Prostate gland (tissue), 2 donors: ENCODE measurements around the gene GULP1. TPM values are rescaled to one million over a fixed set of nuclear protein-coding genes. Genes with fewer than 3 reads are reported as not detected.
"Not testable (repeated sequence)": the region's sequence is repeated elsewhere in the genome, so short reads cannot be mapped to it uniquely, and the experiment has no call there.

Source experiments
- DNase-seq: peaks from one replicate; pipeline ENCODE4 v3.0.0-alpha.2; 2019; ENCODE audit warnings: low spot score
- H3K27ac ChIP-seq, 2 donors: fragments of 200-600 bp; sonication (generic); 2 replicates each; pipeline ENCODE4 v1.5.1; 2017 to 2019
- H3K27me3 ChIP-seq: fragments of 200-600 bp; sonication (generic); replicated peaks from 2 replicates; pipeline ENCODE4 v1.5.1; 2019; ENCODE audit not compliant: insufficient read depth
- H3K36me3 ChIP-seq, 2 donors: fragments of 200-600 bp; sonication (generic); 1 replicate in 1 of 2; 2 replicates in 1 of 2; pipeline versions ENCODE4 v1.5.1 to v1.8.1; 2017 to 2019
- H3K4me1 ChIP-seq: fragments of 200-600 bp; sonication (generic); replicated peaks from 2 replicates; pipeline ENCODE4 v1.5.1; 2019
- H3K4me3 ChIP-seq, 2 donors: fragments of 200-600 bp; sonication (generic); 2 replicates each; pipeline ENCODE4 v1.5.1; 2017 to 2019
- H3K9me3 ChIP-seq: fragments of 200-600 bp; sonication (generic); 2 replicates; pipeline ENCODE4 v1.5.1; 2017
- POLR2A ChIP-seq: fragments of 450-650 bp; IDR thresholded peaks from one replicate; pipeline ENCODE4 v1.6.1; 2016; ENCODE audit warnings: antibody characterized with exemption, mild to moderate bottlenecking
- POLR2AphosphoS5 ChIP-seq: sonication (generic); formaldehyde crosslinking; IDR thresholded peaks from one replicate; pipeline ENCODE4 v1.6.1; 2017; ENCODE audit warnings: antibody characterized with exemption
- WGBS: methylation state at CpG from one replicate; pipeline ENCODE4 v1.1.5; 2018; 5-methylcytosine and 5-hydroxymethylcytosine counted together
- intact Hi-C: fragments of 100-400 bp; cut with DNase I; formaldehyde crosslinking; loops from one replicate; pipeline ENCODE4 v1.14.2; 2022
- total RNA-seq, 2 donors: library from RNA; depleted of rRNA; stranded (reverse); fragments of >200 nt; gene quantifications; one replicate each; pipeline ENCODE4 v1.1.0, GENCODE V29; 2016
- TF ChIP-seq, protein P1 (sequence below), 4 experiments: fragments of 200-600 bp in 2 of 4; fragments of 450-650 bp in 2 of 4; sonication (generic) in 2 of 4; IDR thresholded peaks; 1 replicate in 3 of 4; 2 replicates in 1 of 4; pipeline ENCODE4 v1.5.1; 2016 to 2019; ENCODE audit warnings: antibody characterized with exemption in 4 of 4, mild to moderate bottlenecking in 2 of 4, moderate library complexity in 2 of 4

Gene GULP1
- total RNA-seq, 2 donors from 2014 or later = 29.3 to 45.4 TPM

GRCh38 chr2:188459061-188459460, 167.4 kb downstream of the GULP1 start:
- TF ChIP-seq POLR2AphosphoS5 (no peak), POLR2A (no peak)
- TF ChIP-seq, protein P1, sequence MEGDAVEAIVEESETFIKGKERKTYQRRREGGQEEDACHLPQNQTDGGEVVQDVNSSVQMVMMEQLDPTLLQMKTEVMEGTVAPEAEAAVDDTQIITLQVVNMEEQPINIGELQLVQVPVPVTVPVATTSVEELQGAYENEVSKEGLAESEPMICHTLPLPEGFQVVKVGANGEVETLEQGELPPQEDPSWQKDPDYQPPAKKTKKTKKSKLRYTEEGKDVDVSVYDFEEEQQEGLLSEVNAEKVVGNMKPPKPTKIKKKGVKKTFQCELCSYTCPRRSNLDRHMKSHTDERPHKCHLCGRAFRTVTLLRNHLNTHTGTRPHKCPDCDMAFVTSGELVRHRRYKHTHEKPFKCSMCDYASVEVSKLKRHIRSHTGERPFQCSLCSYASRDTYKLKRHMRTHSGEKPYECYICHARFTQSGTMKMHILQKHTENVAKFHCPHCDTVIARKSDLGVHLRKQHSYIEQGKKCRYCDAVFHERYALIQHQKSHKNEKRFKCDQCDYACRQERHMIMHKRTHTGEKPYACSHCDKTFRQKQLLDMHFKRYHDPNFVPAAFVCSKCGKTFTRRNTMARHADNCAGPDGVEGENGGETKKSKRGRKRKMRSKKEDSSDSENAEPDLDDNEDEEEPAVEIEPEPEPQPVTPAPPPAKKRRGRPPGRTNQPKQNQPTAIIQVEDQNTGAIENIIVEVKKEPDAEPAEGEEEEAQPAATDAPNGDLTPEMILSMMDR (IDR thresholded peaks at IDR 0.05) = no peak

GRCh38 chr2:188466078-188466477, 174.4 kb downstream of the GULP1 start:
- WGBS = 91% methylated on average over 3 of the region's 3 CpGs
- DNase-seq, intact Hi-C loops, H3K9me3 ChIP-seq, H3K27me3 ChIP-seq, H3K27ac ChIP-seq, H3K4me3 ChIP-seq, H3K4me1 ChIP-seq, H3K36me3 ChIP-seq: not testable (repeated sequence)

More at GRCh38 chr2:188459061-188459460, 167.4 kb downstream of the GULP1 start:
- Histone ChIP-seq H3K4me1 (no peaks in the 10 kb centered on the region), H3K27ac (no peak overlapping the region), H3K36me3 (no peaks in the 10 kb centered on the region), H3K9me3 (no peaks in the 10 kb centered on the region), H3K4me3 (no peak overlapping the region), H3K27me3 (no peaks in the 10 kb centered on the region)
- 69% methylated on average over 2 of the region's 2 CpGs for WGBS
- intact Hi-C loops = no loop called here
- no peak for DNase-seq

DNA sequence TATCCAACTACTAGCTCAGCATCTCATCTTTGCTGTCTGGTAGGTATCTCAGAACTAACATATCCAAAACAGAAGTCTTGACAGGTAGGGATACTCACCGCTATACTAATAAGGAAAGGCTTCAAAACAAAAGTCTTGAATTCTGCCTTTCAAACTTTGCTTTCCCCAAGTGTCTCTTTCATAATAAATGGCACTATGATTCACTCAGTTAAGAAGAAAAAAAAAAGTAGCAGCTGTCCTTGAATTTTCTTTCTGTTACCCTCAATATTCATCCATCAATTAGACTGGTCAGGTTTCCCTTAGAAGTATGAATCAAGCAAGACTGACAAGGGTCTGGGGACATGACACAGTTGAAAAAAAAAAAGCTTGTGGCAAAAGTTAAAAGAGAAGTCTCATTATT, 175.1 kb downstream of the GULP1 start:
- Histone ChIP-seq H3K27ac (no peak overlapping the region), H3K4me1 (no peaks in the 10 kb centered on the region), H3K36me3 (no peaks in the 10 kb centered on the region), H3K27me3 (no peaks in the 10 kb centered on the region), H3K4me3 (no peak overlapping the region), H3K9me3 (no peaks in the 10 kb centered on the region)
- WGBS = 100% methylated on average over 1 of the region's 1 CpG
- intact Hi-C loops = no loop called here
- no peak for DNase-seq
- TF ChIP-seq POLR2AphosphoS5 = no peak
- no peak for TF ChIP-seq POLR2A
- TF ChIP-seq, protein P1 (IDR thresholded peaks at IDR 0.05) = no peak

DNA sequence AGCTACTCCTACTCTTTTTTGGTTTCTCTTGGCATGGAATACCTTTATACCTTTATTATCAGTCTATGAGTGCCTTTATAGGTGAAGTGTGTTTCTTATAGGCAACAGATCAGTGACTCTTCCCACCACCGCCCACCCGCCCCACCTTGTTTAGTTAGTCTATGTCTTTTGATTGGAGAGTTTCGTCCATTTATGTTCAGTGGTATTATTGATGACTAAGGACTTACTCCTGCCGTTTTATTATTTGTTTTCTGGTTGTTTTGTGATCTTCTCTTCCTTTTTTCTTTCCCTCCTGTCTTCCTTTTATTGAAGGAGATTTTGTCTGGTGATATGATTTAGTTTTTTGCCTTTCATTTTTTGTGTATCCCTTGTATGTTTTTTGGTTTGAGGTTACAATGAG, 179.5 kb downstream of the GULP1 start:
- WGBS = 79% methylated on average over 4 of the region's 4 CpGs
- Histone ChIP-seq H3K27me3 (no peaks in the 10 kb centered on the region), H3K4me3 (no peak overlapping the region), H3K4me1 (no peaks in the 10 kb centered on the region), H3K36me3 (no peaks in the 10 kb centered on the region), H3K27ac (no peak overlapping the region), H3K9me3 (no peaks in the 10 kb centered on the region)
- no peak for DNase-seq
- no peak for TF ChIP-seq POLR2AphosphoS5
- TF ChIP-seq POLR2A = no peak
- TF ChIP-seq, protein P1 (IDR thresholded peaks at IDR 0.05) = no peak
- intact Hi-C loops = no loop called here

DNA sequence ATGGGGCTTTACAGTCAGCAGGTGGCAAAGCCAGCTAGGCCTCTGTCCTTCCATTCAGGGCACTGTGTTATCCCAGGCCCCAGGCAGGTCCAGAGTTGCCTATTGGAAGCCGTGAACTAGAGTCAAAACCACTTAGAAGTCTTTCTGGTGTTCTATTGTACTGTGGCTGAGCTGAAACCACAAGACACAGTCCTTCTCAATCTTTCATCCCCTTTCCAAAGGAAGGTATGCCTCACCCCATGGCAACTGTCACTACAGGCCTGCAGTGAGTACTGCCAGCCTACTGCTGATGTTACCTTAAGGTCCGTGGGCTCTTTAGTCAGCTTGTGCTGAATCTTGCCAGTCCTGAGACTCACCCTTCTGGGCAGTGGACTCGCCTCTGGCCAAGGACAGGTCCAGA, 181.6 kb downstream of the GULP1 start:
- TF ChIP-seq POLR2A = no peak
- no peak for TF ChIP-seq POLR2AphosphoS5
- TF ChIP-seq, protein P1 (IDR thresholded peaks at IDR 0.05) = no peak
- no peak for DNase-seq
- Histone ChIP-seq H3K27me3 (no peaks in the 10 kb centered on the region), H3K9me3 (no peaks in the 10 kb centered on the region), H3K4me1 (no peaks in the 10 kb centered on the region), H3K4me3 (no peak overlapping the region), H3K36me3 (no peaks in the 10 kb centered on the region), H3K27ac (no peak overlapping the region)
- intact Hi-C loops = no loop called here
- 94% methylated on average over 3 of the region's 3 CpGs for WGBS
